C4-2B (cell line): Measurements from ENCODE around the gene GRID1.

Experiments
- ZFX ChIP-seq: fragments of 450-650 bp; IDR thresholded peaks from 2 replicates; pipeline ENCODE4 v1.6.1; 2017
- TF ChIP-seq, protein P1 (sequence below): fragments of 450-650 bp; conservative IDR thresholded peaks from 2 replicates; pipeline ENCODE4 v1.5.1; 2017; ENCODE audit warnings: mild to moderate bottlenecking

DNA sequence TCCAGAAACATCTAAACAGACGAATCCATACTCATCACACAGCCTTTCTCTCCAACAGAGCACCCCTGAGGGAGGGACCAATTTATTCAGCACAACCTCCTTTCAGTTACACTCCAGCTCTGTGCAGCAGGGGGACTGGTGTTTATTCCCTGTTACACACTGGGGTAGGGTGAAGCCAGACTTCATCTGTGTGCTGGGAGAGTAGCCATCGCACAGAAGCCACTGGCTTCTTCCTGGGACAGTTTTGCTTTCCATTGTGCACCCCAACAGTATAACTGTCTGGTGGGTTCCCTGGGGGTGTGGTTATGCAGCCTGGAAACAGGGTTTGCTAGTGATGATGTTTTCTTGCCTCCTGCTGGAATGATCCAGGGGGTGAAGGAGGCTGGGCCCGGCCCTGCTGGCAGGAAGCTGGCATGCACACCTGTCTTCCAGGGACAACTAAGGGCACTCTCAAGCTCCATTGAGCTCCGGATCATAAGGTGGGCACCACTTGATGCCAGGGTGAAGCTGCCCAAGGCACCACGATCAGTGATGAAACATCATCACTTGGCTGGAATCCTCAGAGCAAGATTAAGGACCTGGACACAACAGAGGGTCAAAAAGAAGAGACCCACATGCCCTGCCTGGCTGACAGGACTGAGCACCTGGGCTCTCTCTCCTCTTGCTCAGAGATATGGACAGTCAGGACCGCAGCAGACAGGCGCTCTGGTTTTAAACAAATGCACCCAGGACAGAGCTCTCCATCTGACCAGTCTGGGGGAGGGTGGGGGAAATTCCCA lies 293.2 kb downstream of the GRID1 start:
- TF ChIP-seq, protein P1, sequence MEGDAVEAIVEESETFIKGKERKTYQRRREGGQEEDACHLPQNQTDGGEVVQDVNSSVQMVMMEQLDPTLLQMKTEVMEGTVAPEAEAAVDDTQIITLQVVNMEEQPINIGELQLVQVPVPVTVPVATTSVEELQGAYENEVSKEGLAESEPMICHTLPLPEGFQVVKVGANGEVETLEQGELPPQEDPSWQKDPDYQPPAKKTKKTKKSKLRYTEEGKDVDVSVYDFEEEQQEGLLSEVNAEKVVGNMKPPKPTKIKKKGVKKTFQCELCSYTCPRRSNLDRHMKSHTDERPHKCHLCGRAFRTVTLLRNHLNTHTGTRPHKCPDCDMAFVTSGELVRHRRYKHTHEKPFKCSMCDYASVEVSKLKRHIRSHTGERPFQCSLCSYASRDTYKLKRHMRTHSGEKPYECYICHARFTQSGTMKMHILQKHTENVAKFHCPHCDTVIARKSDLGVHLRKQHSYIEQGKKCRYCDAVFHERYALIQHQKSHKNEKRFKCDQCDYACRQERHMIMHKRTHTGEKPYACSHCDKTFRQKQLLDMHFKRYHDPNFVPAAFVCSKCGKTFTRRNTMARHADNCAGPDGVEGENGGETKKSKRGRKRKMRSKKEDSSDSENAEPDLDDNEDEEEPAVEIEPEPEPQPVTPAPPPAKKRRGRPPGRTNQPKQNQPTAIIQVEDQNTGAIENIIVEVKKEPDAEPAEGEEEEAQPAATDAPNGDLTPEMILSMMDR: no peak
- no peak for TF ChIP-seq ZFX
